Colonic mucosa (tissue), 4 donors: Measurements from ENCODE around the gene DIAPH3. TPM values are rescaled to one million over a fixed set of nuclear protein-coding genes. Genes with fewer than 3 reads are reported as not detected.

Experiments
- DNase-seq: peaks from one replicate; pipeline ENCODE4 v3.0.0-alpha.2; 2020
- H3K27ac ChIP-seq: fragments of 200-600 bp; one replicate; pipeline ENCODE4 v1.8.0; 2021
- H3K27me3 ChIP-seq: fragments of 200-600 bp; one replicate; pipeline ENCODE4 v1.8.0; 2021
- H3K36me3 ChIP-seq: fragments of 200-600 bp; one replicate; pipeline ENCODE4 v1.8.0; 2021
- H3K4me1 ChIP-seq: fragments of 200-600 bp; one replicate; pipeline ENCODE4 v1.8.0; 2021; ENCODE audit warnings: mild to moderate bottlenecking
- H3K4me3 ChIP-seq: fragments of 200-600 bp; one replicate; pipeline ENCODE4 v1.8.0; 2021
- H3K9ac ChIP-seq, 2 donors: one replicate each; pipeline ENCODE4 v1.7.0; 2013; ENCODE audit warnings: control low read depth in 2 of 2, low read depth in 2 of 2, low read length in 2 of 2
- H3K9me3 ChIP-seq: fragments of 200-600 bp; one replicate; pipeline ENCODE4 v1.8.0; 2021
- CTCF ChIP-seq: fragments of 200-600 bp; IDR thresholded peaks from one replicate; pipeline ENCODE4 v1.8.0; 2022; ENCODE audit warnings: antibody characterized with exemption, mild to moderate bottlenecking
- intact Hi-C: fragments of 100-400 bp; cut with DNase I; formaldehyde crosslinking; loops from one replicate; pipeline ENCODE4 v1.14.1; 2022
- total RNA-seq, 2 donors: library from RNA; stranded (reverse); fragmentation: NEBNext Ultra II Directional in 1 of 2; extraction: Animal tissue kit (Norgen Biotek cat#: 25700) in 1 of 2; gene quantifications; one replicate each; pipeline ENCODE4 v1.2.1, GENCODE V29; 2021
- donor health status: healthy.
- donor health status: DM: no; HTN: no; CAD: no.
- donor health status: DM: no; HTN: no; CAD: no.

The DIAPH3 gene
- total RNA-seq, 2 donors from 2014 or later = 5.1 to 14.5 TPM

DNA sequence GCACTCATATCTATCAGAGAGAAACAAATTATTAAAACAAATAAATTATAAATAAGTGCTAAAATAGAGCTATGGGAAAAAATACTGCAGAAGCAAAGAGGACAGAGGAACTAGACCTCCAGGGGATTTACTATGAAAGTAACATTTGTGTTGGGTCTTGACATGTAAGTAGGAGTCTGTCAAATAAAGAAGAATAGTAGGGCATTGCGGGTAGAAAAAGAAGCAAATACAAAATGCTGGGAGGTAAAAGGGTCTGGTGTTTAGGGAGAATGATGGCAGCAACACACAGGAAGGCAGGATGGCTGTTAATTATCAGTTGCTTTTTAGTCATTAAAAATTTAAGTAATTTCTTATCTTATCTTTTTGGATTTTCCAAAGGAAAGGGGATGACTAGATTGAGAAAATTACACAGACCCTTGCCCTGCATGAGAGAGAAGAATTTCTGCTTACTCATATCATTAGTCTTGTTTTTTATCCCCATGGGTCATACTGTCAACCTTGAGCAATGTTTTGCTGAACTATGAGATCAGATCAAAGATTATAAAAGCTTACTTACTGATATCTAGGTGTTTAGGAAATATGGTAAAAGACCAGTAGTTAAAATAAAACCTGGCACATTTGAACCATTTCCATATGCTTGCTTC, 472.7 kb downstream of the DIAPH3 start:
- DNase-seq = no peak
- Histone ChIP-seq H3K27me3 (no peaks in the 10 kb centered on the region), H3K4me1 (no peaks in the 10 kb centered on the region), H3K9ac (no peak overlapping the region), H3K27ac (no peak overlapping the region), H3K36me3 (no peaks in the 10 kb centered on the region), H3K4me3 (no peak overlapping the region), H3K9me3 (no peaks in the 10 kb centered on the region)
- TF ChIP-seq CTCF = no peak
- intact Hi-C loops = no loop called here

- TF ChIP-seq CTCF = no peak
- DNase-seq = no peak
- no peak overlapping the region for H3K27ac ChIP-seq
Measured at GRCh38 chr13:59689057-59689456, 474.7 kb downstream of the DIAPH3 start.

GRCh38 chr13:59686798-59687394, 476.8 kb downstream of the DIAPH3 start:
- Histone ChIP-seq H3K27me3 (no peaks in the 10 kb centered on the region), H3K4me3 (no peak overlapping the region), H3K27ac (no peak overlapping the region), H3K9ac (no peak overlapping the region), H3K36me3 (no peaks in the 10 kb centered on the region), H3K9me3 (no peaks in the 10 kb centered on the region), H3K4me1 (no peaks in the 10 kb centered on the region)
- intact Hi-C loops = no loop called here
- no peak for DNase-seq
- TF ChIP-seq CTCF = no peak

More at GRCh38 chr13:59689057-59689456, 474.7 kb downstream of the DIAPH3 start:
- Histone ChIP-seq H3K27me3 (no peaks in the 10 kb centered on the region), H3K4me1 (no peaks in the 10 kb centered on the region), H3K36me3 (no peaks in the 10 kb centered on the region), H3K4me3 (no peak overlapping the region), H3K9ac (no peak overlapping the region), H3K9me3 (no peaks in the 10 kb centered on the region)
- intact Hi-C loops = no loop called here

DNA sequence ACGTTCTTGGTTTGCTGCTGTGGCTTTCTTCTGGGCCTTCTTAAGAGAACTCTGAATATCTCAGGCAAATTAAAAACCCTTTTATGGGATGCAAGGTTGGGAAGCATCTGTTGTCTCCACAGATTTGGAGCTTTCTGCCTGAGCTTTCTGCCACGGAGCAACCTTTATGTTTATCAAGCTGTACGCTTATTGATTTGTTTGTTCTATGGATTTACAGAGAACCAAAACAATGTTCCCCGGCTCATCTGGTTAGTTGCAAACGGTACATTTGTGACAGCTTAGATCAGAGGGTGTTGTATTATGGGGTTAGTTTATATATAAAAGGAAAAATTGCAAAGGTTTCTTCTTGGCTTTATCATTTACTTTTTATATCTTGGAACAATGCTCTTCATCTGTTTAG, 479.6 kb downstream of the DIAPH3 start:
- no peak for DNase-seq
- Histone ChIP-seq H3K4me1 (no peaks in the 10 kb centered on the region), H3K27me3 (no peaks in the 10 kb centered on the region), H3K4me3 (no peak overlapping the region), H3K9ac (no peak overlapping the region), H3K9me3 (no peaks in the 10 kb centered on the region), H3K36me3 (no peaks in the 10 kb centered on the region), H3K27ac (no peak overlapping the region)
- intact Hi-C loops = loop anchor here (5.0 kb wide), 2 partner anchors 223 to 648 kb away; no protein-coding TSS in a partner anchor
- TF ChIP-seq CTCF = no peak

- Histone ChIP-seq H3K27me3 (no peaks in the 10 kb centered on the region), H3K9ac (no peak overlapping the region), H3K4me1 (no peaks in the 10 kb centered on the region), H3K4me3 (no peak overlapping the region), H3K27ac (no peak overlapping the region), H3K36me3 (no peaks in the 10 kb centered on the region), H3K9me3 (no peaks in the 10 kb centered on the region)
- no peak for DNase-seq
- TF ChIP-seq CTCF = no peak
- intact Hi-C loops = loop anchor here (5.0 kb wide), 2 partner anchors 226 to 651 kb away; no protein-coding TSS in a partner anchor
Measured at GRCh38 chr13:59681636-59682311, 482.0 kb downstream of the DIAPH3 start.
